H4 (cell line): ENCODE data around the gene GPN1. TPM values are rescaled to one million over a fixed set of nuclear protein-coding genes. Genes with fewer than 3 reads are reported as not detected.
"Not testable (repeated sequence)": the region's sequence is repeated elsewhere in the genome, so short reads cannot be mapped to it uniquely, and the experiment has no call there.

Experiments
- DNase-seq: peaks from one replicate; pipeline ENCODE4 v3.0.0-alpha.2; 2015; ENCODE audit warnings: low spot score
- total RNA-seq: library from RNA; depleted of rRNA; stranded (reverse); fragments of >200 nt; shearing (Covaris generic); gene quantifications from 2 replicates; pipeline ENCODE4 v1.2.3, GENCODE V29; 2014; rRNA removed

Gene GPN1
- total RNA-seq, result 22.3 and 29.9 TPM in 2 replicates

GRCh38 chr2:27628767-27629709 is at the start of gene GPN1, which contains the start of gene CCDC121:
Gene GPN1, plus strand, starts transcription at chr2:27629050. Its CDS starts 9 bp downstream, at chr2:27629059.
Gene CCDC121, minus strand, starts transcription at chr2:27629012. Its CDS starts 1,213 bp downstream, at chr2:27627799.
- DNase-seq, result peak; percentile 87

DNA sequence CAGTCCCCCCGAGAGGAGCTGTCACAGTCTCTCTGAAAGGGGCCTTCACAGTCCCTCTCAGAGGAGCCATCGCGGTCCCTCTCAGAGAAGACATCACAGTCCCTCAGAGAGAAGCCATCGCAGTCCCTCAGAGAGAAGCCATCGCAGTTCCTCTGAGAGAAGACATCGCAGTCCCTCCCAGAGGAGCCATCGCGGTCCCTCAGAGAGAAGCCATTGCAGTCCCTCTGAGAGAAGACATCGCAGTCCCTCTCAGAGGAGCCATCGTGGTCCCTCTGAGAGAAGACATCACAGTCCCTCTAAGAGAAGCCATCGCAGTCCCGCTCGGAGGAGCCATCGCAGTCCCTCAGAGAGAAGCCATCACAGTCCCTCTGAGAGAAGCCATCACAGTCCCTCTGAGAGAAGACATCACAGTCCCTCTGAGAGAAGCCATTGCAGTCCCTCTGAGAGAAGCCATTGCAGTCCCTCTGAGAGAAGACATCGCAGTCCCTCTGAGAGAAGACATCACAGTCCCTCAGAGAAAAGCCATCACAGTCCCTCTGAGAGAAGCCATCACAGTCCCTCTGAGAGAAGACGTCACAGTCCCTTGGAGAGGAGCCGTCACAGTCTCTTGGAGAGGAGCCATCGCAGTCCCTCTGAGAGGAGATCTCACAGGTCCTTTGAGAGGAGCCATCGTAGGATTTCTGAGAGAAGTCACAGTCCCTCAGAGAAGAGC is 47.3 kb upstream of the GPN1 start:
- DNase-seq, result no peak

GRCh38 chr2:27582129-27582694 is 46.6 kb upstream of the GPN1 start:
- no peak for DNase-seq

DNA sequence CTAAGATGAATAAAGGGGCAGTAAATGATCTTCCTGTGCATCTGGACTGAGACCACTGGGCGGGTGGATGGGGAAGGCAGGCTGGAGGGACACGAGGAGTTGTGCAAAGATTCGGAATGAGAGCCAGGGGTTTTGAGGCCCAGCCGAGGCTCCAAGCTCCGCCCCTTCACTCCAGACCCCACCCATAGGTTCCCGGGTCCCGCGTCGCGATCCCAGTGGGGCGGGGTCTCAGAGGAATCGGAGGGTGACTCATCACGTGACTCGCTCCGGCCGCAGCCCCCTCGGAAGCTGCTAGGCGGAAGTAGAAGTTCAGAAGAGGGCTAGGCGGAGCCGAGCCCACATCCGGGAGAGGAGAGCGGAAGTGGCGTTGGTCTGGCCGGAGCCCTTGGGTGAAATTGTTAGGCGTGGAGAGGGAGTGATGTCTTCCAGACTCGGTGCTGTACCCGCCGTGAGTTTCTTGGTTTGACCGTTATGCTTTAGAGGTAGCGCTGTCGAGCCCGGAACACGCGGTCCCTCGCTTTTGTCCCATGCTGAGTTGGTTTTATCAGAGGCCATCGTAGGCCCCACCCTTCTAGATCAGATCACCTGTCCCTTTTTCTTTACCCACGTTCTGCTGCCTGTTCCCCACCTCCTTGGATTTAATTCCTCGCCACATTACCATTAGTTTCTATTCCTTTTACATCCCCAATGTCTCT is 46.0 kb upstream of the GPN1 start, which contains the start of gene ZNF512:
Gene ZNF512, plus strand, starts transcription at position 348 of the 695 bp plus-strand sequence. Its CDS starts 71 bp downstream, at position 419.
- peak; percentile 88 for DNase-seq

- DNase-seq, result no peak
Observed at GRCh38 chr2:27583390-27583915, 45.4 kb upstream of the GPN1 start.

DNA sequence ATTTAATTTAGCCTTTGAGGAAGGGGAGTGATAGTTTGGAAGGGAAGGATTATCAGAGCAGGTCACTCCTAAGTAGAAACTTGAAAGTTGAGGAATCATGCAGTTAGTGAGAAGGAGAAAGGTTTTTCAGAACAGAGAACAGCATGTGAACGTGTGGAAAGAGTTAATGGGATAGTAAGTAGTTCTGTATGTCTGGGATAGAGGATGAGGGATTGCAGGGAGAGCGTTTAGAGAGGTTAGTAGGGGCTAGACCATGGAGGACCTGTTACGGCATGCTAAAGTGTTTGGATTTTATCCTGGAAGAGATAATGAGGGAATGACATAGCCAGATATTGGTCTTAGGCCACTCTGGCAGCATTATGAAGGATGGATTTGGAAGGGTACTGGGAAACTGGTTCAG is 44.3 kb upstream of the GPN1 start:
- DNase-seq, result no peak

- DNase-seq, result no peak
Observed at GRCh38 chr2:27587025-27587424, 41.8 kb upstream of the GPN1 start.

GRCh38 chr2:27588308-27588707 is 40.5 kb upstream of the GPN1 start:
- no peak for DNase-seq

- DNase-seq, result no peak
Observed at GRCh38 chr2:27591745-27592144, 37.1 kb upstream of the GPN1 start.

- no peak for DNase-seq
Observed at GRCh38 chr2:27593240-27593639, 35.6 kb upstream of the GPN1 start.

DNA sequence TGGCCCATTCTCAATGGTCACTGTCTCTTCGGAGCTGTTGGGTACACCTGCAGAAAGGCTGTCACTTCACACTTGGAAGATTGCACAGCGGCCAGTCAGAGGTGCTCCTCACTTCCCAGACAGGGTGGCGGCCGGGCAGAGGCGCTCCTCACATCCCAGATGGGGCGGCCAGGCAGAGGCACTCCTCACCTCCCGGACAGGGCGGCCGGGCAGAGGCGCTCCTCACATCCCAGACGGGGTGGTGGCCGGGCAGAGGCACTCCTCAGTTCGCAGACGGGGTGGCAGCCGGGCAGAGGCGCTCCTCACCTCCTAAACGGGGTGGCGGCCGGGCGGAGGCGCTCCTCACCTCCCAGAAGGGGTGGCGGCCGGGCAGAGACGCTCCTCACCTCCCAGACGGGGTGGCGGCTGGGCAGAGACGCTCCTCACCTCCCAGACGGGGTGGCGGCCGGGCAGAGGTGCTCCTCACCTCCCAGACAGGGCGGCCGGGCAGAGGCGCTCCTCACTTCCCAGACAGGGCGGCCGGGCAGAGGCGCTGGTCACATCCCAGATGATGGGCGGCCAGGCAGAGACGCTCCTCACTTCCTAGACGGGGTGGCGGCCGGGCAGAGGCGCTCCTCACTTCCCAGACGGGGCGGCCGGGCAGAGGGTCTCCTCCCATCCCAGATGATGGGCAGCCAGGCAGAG is 34.7 kb upstream of the GPN1 start:
- not testable (repeated sequence) for DNase-seq

GRCh38 chr2:27595412-27595811 is 33.4 kb upstream of the GPN1 start:
- DNase-seq, result not testable (repeated sequence)

DNA sequence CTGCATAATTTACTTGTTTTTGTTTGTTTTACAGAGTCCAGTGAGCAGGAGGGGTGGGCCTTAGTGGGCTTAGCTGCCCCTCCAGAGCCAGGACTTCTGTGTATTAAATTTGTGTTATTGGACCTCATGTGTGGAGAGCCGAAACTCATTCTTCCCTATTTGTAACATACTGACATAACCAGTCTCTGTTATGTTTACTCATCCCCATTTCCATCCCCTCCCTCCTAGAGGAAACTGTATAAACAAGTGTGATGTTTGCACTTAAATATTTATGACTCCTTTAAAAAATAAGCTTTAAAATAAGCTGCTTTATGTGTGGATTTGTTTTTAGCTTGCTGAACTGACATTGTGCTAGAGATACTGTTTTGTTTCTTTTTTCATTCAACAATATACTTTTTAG is 32.2 kb upstream of the GPN1 start:
- no peak for DNase-seq

DNA sequence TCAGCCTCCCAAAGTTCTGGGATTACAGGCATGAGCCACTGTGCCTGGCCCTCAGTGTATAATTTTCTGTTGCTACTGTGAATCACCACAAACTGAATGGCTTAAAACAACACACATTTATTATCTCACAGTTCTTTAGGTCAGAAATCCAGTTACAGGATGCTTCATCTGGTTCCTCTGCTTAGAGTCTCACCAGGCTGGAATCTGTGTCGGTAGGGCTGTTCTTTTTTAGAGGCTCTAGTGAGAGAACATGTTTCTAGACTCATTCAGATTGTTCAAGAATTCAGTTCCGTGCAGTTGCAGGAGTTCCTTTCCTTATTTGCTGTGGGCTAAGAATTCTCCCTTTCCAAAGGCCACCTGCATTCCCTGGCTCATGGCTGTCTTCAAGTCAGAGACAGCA is 22.2 kb upstream of the GPN1 start:
- no peak for DNase-seq

DNA sequence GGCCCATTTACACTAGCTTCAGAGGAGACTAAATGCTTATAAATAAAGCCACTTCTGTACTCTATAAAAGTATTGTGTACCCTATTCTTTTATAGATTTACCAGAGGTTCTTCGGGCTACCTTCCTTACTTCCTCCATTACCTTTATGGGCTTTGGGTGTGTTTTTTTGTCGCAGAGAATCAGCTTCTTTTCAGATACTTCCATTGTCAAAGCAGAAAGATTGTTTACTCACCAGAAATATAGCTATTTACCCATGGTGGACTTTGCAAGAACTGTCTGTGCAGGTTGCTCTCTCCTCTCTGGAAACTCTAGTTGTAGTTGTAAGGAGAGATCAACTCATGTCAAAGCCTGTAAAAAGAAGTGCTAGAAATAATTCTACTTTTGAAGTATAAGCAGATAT is 14.9 kb upstream of the GPN1 start:
- no peak for DNase-seq

DNA sequence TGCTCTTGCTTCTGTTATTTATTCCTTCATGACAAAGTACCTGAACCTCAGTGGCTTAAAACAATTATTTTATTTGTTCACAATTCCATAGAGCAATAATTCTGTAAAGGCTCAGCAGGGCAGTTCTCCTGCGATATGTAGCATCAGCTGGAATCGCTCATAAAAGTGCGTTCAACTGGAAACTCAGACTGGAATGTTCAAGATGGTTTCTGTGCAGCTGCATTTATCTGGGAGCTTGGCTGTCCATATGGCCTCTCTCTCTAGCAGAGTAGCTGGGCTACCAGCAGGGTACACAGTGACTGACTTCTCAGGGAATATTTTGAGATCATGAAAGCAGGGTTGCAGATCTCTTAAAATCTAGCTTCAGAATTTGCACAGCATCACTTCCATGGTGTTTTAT is 13.5 kb upstream of the GPN1 start:
- no peak for DNase-seq

- DNase-seq, result no peak
Observed at GRCh38 chr2:27621524-27621923, 7.3 kb upstream of the GPN1 start.

GRCh38 chr2:27622921-27623384 is 5.9 kb upstream of the GPN1 start:
- DNase-seq, result no peak

DNA sequence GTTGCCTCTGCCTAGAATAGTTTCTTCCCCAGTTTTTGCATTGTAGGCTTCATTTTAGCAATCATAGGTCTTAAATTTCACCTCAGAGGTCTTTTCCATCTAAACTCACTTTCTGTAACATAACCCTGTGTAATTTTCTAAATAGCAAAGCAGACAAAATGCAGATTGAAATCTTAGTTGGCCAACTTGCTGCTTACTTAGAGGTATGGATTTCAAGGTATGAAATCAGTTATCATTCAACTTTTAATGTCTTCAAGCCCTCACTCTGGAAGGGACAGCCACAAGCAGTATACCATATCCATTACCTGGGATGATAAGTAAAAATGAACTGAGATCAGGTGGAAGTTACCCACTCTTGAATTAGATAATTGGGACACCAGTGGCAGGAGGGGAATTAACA is 3.9 kb upstream of the GPN1 start:
- no peak for DNase-seq

- DNase-seq, result not testable (repeated sequence)
Observed at GRCh38 chr2:27626323-27626722, 2.5 kb upstream of the GPN1 start.

DNA sequence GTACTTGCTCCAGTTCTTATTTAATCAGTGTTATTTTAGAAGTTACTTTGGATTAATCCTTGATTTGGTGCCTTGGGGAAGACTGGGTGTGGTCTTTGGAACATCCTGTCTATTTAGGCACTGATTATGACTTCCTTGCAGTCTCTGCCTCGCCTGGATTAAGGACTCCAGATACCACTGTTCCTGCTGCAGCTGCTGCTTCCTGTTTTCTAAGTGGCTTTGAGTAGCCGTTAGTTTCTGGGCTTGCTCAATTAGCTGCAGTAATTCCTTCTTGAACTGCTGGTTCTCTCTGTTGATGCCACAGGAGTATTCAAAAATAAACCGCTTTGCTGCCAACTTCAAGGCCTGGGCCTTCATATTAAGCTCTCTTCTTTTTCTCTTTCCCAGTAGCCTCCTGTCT is 1.9 kb upstream of the GPN1 start:
- not testable (repeated sequence) for DNase-seq
